Endothelial cell of hepatic sinusoid (primary cell): ENCODE results near the gene MIB1.

Experiments
- in situ Hi-C: cut with HindIII; loops from 2 replicates; pipeline ENCODE4 v1.10.0; 2017; ENCODE audit warnings: low sequenced_read_pairs

The MIB1 gene

DNA sequence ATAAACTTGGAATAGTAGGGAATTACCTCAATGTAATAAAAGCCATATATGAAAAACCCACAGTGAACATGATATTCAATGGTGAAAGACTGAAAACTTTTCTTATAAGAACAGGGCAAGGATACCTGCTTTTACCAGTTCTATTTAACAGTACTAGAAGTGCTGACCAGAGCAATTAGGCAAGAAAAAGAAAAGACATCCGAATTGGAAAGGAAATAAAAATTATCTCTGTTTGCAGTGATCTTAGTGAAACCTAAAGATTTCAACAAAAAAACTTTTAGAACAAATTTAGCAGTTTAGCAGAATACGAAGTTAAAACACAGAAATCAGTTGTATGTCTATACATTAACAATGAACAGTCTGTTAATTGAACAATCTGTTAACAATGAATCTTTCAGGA, 69.1 kb downstream of the MIB1 start:
- in situ Hi-C loops = no loop called here

DNA sequence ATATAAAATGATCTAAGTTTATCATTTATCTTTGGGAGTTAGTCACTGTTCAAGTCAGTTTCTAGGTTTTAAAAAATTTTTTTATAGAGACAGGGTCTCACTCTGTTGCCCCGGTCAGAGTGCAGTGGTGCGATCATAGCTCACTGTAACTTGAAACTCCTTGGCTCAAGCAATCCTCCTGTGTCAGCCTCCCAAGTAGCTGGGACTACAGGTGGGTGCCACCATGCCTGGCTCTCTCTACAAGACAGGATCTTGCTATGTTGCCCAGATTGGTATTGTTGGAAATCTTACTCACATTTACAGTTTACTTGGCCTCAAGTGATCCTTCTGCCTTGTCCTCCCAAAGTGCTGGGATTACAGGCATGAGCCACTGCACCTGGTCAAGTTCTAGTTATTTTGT, 74.5 kb downstream of the MIB1 start:
- in situ Hi-C loops = no loop called here

DNA sequence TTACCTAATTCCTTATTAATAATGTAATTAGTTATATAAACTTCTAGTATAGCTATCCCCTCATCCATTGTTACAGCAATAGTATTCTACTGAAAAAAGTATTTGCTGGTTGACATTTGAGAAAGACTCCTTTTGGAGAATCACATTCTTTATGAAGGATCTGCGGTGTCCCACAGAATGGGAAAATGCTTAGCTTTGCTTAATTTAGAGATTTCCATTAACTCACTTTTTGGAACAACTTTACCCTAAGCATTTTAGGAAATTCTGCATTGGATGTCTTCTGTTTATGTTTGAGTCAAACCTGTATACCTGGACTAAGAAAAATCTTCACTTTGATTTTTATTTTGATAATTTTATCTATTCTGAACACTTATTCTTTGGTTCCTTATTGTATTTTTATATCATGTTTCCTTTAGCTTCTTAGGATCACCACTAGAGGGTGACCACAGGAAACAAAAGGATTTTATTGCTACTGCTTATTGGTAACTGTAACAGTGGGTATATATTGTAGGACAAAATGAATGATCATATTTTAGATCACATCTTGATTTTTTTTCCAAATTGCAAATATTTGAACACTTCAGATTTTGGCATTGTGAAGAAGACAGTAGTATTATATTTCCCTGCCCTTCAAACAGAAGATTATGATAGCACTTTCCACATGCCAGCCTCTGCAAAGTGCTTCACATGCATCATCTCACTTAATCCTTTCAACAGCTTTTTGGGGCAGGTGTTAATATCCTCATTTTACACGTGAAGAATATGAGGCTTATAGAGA, 79.6 kb downstream of the MIB1 start:
- in situ Hi-C loops = no loop called here

DNA sequence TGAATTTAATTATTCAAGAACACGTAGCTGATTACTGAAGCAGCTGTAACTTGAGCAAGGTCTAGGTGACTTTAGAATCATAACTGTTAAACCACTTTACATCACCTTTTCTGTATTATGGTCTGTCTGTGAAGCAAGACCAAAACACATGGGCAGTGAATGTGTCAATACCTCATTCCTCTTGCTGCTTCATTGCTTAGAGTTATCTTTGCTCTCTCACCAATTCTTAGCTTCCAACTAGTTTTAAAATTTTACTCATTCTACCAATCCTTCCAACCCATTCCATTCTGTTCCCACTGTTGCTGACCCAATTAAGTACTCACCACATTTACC, 80.2 kb downstream of the MIB1 start:
- in situ Hi-C loops = no loop called here

DNA sequence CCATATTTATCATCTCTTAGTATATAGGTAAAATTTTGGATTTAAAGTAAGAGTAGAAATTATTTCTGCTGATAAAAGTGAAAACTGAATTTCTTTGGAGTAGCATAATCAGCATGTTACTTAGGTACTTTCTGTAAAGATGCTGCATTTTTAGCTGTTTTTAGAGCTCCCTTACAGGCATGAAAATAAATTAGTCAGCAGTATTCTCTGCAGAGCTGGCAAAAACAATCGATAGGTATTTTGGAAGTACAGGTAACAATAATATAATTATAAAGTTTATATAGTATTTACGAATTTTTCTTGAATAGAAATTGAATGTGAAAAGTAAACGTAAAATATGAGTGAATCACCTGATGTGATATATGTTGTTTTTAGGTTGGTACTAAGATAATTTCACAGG, 83.3 kb downstream of the MIB1 start:
- in situ Hi-C loops = no loop called here

DNA sequence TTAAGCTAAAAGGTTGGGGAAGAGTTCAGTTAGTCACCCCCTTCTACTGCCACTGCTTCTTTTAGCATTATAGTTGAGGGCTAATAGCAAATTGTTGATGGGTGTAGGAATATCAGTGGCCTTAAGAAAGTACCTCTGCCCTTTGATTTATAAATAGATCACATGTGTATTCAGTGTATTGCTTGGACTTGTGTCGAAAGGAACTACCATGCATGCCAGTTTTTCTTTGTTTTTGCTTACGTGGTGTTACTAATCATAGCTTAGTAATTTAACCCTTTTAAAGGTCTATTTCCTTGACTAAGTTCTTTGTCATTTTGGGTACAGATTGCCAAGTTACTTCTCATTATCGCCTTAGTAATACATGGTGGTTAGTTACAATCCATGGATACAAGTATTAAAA, 85.6 kb downstream of the MIB1 start:
- in situ Hi-C loops = no loop called here

DNA sequence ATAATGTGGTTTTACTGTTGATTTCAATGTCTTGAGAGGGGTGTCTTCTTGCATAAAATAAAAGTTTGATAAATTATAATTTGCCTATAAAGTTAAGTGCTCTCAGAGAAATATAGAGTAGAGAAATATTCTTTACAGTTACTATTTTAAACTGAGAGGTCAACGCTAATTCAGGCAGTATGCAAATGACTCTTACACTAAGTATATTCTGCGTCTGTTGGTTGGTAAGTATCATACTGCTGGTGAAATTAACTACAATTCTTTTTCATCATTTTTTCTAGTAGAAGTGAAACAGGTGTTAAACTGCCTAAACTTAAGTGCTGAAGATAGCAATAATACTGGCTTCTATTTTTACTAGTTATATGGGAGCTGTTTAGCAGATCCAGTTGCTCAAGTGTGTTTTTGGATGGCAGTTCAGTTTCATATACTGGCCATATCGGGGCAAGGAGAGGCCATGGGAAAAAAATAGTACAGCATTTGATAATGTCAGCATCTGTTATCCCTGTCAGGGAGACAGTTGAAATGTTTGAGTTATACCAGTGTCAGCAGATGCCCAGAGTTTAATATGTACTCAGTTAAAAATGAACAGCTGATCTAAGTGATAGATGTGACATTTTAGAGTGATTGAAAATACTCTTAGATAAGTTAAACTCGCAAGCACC, 86.2 kb downstream of the MIB1 start:
- in situ Hi-C loops = no loop called here

DNA sequence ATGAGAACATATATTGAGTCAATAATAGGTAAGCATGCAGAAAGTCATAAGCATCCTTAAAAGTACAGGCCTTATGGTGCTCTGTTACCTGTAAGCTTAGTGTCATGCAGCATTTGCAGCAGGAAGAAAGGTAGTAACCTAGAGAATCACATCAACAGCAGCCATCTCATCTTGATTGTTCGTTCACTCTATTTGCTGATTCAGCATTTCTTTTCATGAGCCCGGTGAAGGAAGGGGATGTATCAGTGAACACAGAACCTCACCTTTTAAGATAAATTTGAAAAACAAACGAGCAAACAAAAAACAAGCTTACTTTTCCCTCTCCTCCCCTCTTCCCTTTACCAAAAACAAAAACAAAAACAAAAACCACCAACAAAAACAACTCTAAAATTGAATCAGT, 89.9 kb downstream of the MIB1 start:
- in situ Hi-C loops = no loop called here

DNA sequence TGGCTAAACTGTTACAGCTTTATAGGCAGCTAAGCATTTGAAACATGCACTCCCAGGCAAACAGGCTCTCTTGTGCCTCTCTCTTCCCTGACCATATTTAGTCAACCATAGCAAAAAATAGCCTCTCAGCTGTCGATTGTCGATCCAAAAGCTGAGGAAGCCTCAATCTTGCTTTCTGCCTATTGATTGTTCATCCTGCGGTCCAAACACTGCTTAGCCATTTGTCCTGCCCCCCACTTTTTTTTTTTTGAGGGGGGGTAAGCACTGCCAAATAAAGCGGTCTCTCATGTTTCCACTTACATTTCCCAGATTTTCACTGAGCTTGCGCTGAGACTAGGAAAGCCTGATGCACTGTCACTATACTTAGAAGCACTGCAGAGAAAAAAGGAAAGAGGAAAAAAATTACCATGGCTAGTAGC, 90.8 kb downstream of the MIB1 start:
- in situ Hi-C loops = no loop called here

DNA sequence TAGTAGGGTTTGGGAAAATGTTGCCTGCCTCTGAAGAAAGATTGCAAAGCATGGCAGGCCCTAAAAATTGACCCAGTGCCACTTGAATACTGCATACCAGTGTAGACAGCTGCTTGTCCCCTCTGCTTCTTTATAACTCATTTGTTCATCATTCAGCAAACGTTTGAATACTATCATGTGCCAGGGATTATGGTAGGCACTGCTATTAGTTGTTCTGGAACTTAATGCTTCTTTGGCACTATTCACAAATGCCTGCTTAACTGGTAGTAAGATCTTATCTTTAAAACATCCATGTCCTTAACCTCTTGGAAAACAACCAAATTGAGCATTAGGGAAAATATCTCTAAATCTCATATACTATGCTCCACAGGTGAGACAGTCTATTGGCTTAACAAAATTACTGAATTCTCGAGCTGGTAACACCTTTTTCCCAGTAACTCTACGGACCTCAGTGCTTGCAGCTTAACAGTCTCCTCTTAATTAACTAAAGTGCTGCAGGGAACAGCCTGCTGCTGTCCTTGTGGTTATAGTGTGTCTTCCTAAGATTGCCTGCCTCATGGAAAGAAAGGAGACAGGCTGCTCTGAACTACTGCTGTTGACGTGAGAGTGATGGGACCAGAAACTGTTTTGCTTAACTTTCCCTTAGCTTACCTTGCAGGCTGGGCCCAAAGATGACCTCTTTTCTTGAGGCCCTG, 93.2 kb downstream of the MIB1 start:
- in situ Hi-C loops = no loop called here

DNA sequence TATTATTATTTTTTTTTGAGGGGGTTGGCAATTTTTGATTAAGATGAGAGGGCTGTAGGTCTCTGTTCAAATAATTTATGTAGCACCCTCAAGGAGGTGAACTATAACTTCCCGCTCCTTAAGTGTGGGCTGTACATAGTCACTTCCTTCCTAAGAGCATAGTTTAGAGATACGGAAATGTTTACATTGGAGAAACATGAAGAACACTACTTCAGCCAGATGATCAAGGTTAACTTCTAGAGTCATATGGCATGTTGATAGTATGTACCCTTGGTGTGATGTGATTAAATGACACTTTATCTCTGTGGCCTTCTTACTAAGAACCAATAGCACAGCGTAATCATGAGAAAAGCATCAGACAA, 93.7 kb downstream of the MIB1 start:
- in situ Hi-C loops = no loop called here

DNA sequence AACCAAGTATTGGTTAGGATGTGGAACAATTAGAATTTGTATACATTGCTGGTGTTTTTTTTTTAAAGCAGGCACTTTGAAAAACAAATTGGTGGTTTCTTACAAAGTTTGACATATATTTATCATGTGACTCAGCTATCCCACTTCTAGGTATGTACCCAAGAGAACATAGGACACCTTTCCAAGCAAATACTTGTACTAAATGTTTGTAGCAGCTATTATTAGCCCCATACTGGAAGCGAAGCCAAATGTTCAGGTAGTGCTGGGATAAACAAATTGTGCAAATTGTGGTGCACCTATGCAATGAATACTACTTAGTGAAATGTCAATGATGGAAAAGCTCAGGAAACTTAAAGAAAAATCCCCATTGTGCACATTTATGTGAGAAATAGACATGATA, 101.0 kb downstream of the MIB1 start:
- in situ Hi-C loops = no loop called here

DNA sequence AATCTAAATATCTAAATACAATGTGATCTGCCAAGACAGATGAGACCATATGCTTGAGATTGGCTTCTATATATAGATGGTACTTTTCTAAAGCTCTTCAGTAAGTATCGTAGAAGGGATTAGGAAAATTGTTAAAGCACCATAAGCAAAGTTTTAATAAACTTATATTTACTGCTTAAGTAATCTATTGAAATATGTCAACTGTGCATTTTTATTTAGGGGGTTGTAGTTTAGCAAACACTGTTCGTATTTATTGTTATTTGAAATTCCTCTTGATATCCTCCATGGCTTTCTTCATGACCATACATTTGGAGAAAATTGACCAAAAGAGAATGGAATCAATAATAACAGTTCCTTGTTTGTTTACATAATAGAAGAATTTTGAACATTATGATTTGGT, 102.7 kb downstream of the MIB1 start:
- in situ Hi-C loops = no loop called here

DNA sequence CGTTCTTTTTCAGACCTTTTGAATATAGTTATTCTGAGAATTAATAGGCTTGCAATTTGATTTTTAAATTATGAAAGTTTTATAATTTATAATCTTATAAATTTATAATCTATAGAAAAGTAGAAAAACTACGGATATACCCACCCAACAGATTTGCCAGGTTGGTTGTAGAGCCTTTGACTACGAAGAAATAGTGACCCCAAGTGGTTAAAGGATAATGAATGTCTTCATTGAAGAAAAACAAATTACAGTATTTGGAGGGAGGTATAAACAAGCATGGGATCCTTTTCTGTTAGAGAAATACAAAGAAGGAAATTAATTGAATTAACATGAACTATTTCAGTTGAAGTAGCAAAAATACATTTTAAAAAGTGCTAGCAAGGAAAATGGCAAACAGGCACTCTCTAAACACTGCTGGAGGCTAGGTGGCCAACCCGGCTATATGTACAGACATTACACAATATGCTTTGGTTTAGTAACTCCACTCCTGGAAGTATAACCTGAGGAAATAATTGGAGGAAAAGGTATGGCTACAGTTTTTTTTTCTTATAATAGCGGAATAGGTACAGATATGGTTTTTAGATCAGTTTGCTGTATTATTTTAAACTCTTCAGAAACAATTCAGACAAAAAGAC, 110.9 kb downstream of the MIB1 start:
- in situ Hi-C loops = no loop called here

DNA sequence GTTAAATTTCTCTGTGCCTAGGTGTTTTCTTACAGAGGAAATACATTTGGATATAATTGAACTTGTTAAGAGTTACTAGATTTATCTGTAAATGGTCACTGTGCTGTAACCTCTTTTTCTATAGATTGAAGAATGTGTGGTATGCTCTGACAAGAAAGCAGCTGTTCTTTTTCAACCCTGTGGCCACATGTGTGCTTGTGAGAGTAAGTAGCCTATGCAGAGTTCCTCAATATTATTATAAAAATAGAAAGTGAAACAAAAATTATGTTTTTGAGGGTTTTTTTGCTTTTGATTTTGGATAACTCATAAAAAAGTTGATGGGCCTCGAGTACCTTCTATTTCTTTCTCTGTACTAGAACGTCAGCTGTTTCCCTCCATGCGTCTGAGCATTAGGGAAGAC, 112.4 kb downstream of the MIB1 start:
- in situ Hi-C loops = no loop called here

DNA sequence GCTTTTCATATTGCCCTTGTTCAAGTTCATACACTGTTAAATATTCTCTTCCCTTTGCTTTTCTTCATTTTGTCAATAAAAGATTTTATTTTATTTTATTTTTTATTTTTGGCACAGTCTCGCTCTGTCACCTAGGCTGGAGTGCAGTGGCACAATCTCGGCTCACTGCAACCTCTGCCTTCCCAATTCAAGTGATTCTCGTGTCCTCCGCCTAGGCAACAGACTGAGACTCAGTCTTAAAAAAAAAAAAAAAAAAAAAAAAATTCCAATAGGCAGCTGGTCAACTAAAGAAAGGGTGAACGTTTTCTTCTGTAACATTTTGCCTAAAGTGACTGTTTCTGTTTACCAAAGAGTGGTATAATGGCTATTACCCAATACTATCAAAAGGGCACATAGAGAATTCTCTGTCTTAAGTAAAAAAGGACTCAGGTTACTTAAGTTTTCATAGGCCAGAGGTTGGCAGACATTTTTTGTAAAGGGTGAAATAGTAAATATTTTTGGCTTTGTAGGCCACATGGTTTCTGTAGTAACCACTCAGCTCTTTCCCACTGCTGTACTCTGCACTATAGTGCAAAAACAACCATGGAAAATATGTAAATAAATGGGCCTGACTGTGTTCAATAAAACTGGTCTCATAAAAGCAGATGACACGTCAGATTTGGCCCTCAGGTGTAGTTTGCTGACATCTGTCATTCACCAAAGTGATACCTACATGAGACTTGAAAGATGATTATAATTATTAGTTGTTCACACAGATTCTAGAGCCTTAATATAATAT, 113.4 kb downstream of the MIB1 start:
- in situ Hi-C loops = no loop called here

DNA sequence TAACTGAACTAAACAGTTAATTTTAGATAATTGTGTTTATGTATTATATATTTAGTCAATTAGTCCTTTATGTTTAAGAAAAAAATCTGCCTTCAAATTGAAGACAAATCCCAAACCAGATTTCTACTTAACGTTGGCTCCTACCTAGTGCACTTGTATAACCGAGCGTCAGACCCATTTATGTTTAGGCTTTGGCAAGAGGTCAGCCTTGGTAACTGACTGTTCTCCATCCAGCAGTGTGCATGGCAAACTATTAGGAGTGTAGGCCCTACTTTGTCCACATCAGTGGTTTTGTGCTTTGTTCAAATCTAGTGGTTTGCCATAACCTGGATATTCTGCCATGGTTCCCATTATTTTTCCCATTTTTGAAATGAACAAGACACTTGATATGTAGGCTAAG, 114.8 kb downstream of the MIB1 start:
- in situ Hi-C loops = no loop called here

DNA sequence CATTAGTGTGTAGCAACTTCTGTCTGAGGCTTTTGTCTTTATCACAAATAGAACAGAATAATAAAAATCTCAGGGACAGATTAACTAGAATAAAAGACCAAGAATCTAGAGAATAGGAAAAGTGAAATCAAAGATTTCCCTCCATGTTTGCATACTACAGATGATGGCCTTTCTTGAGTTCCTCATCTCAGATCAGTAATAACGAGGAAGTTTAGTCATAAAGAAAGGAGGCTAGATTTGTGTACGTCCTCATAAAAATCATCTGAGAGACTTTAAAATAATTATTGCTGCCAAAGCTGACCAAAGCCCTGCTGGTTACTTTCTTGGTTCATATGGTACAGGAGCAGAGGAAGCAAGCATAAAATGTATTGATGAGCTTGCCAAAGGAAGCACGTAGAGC, 117.3 kb downstream of the MIB1 start:
- in situ Hi-C loops = no loop called here

DNA sequence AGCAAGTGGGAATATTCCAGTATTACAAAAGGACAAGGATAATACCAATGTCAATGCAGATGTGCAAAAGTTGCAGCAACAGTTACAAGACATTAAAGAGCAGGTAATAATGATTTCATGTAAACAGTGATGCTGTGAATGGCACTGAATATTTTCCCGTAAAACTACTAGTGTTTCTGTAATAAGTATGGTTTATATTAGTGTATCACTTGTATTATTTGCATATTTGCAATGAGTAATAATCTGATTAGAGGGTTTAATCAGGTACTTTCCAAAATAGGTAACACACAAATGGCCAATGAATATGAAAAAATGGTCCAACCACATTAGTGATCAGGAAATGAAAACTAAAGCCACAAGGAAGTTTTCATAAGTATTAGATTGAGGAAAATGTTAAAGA, 118.0 kb downstream of the MIB1 start:
- in situ Hi-C loops = no loop called here

DNA sequence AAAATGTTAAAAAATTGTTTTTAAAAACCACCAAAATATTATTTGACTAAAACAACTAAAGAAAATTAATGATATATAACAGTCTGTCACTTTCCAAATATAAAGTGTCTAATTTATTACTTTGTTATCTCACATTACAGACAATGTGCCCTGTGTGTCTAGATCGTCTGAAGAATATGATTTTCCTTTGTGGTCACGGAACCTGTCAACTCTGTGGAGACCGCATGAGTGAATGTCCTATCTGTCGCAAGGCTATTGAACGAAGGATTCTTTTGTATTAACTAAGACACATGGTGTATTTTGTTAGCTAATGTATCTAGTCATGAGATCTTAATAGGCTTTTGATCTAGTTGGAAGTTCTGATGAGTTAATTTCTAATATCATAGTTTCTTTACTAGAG, 123.8 kb downstream of the MIB1 start:
- in situ Hi-C loops = no loop called here

DNA sequence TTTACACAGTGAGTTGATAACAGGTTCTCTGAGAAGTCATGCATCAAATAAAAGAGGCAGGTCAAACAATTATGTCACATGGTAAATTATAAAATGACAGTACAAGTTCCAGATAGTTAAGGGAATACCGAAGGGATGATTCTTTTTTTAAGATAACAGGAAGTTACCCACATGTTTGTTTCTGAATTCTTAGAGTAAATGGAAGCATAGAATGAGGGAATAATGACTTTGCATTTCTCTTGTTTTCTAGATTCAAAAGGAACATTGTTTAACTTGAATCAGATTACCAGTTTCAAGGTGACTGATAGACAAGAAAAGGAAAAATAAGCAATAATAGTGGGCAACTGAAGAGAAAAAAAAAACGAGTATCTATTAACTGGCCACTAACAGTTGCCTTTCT, 124.5 kb downstream of the MIB1 start:
- in situ Hi-C loops = no loop called here
